HEK293T (cell line): ENCODE data around the gene SLC7A7.

Experiments used
- ARNT ChIP-seq: fragments of 450-650 bp; IDR thresholded peaks from 2 replicates; pipeline ENCODE4 v1.6.1; 2017; ENCODE audit warnings: mild to moderate bottlenecking
- BHLHE40 ChIP-seq: fragments of 450-650 bp; IDR thresholded peaks from 2 replicates; pipeline ENCODE4 v1.6.1; 2016; ENCODE audit warnings: mild to moderate bottlenecking, moderate library complexity, borderline replicate concordance
- CTBP1 ChIP-seq: fragments of 450-650 bp; IDR thresholded peaks from 2 replicates; pipeline ENCODE4 v1.6.1; 2016; ENCODE audit warnings: borderline replicate concordance
- ELF4 ChIP-seq: fragments of 450-650 bp; IDR thresholded peaks from 2 replicates; pipeline ENCODE4 v1.6.1; 2017; ENCODE audit warnings: antibody characterized with exemption
- FOXK2 ChIP-seq: fragments of 450-650 bp; IDR thresholded peaks from 2 replicates; pipeline ENCODE4 v1.6.1; 2016; ENCODE audit warnings: mild to moderate bottlenecking
- HDGF ChIP-seq: fragments of 450-650 bp; IDR thresholded peaks from 2 replicates; pipeline ENCODE4 v1.6.1; 2017; ENCODE audit warnings: antibody characterized with exemption, borderline replicate concordance
- L3MBTL2 ChIP-seq: fragments of 450-650 bp; conservative IDR thresholded peaks from 2 replicates; pipeline ENCODE4 v1.6.1; 2016; ENCODE audit warnings: mild to moderate bottlenecking
- SP1 ChIP-seq: fragments of 450-650 bp; IDR thresholded peaks from 2 replicates; pipeline ENCODE4 v1.6.1; 2017
- SUZ12 ChIP-seq: fragments of 450-650 bp; IDR thresholded peaks from 2 replicates; pipeline ENCODE4 v1.6.1; 2016; ENCODE audit warnings: mild to moderate bottlenecking
- TARDBP ChIP-seq: fragments of 450-650 bp; IDR thresholded peaks from 2 replicates; pipeline ENCODE4 v1.6.1; 2016
- ZNF384 ChIP-seq: fragments of 450-650 bp; IDR thresholded peaks from 2 replicates; pipeline ENCODE4 v1.6.1; 2016
- TF ChIP-seq, protein P1 (sequence below): fragments of 450-650 bp; IDR thresholded peaks from 2 replicates; pipeline ENCODE4 v1.6.1; 2016

DNA sequence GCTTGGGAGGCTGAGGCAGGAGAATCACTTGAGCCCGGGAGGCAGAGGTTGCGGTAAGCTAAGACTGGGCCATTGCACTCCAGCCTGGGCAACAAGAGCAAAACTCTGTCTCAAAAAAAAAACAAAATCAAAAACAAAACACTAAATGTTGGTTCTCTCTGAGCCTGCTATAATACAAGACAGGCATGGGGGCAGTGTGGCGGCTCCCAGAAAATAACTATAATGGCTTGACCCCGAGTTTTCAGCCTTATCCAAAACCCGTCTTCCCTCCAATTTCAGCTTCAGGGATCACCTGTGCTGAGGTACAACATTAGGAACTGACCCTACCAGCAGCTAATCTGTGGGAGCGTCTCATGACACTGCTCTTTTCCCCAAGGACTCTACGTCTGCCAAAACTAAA, 862 bp downstream of the SLC7A7 start:
- TF ChIP-seq ELF4 = no peak
- TF ChIP-seq SUZ12 = no peak
- no peak for TF ChIP-seq ZNF384
- no peak for TF ChIP-seq BHLHE40
- no peak for TF ChIP-seq SP1
- TF ChIP-seq L3MBTL2 = no peak
- TF ChIP-seq ARNT = no peak
- TF ChIP-seq HDGF = no peak
- no peak for TF ChIP-seq FOXK2
- TF ChIP-seq TARDBP = no peak
- TF ChIP-seq, protein P1, sequence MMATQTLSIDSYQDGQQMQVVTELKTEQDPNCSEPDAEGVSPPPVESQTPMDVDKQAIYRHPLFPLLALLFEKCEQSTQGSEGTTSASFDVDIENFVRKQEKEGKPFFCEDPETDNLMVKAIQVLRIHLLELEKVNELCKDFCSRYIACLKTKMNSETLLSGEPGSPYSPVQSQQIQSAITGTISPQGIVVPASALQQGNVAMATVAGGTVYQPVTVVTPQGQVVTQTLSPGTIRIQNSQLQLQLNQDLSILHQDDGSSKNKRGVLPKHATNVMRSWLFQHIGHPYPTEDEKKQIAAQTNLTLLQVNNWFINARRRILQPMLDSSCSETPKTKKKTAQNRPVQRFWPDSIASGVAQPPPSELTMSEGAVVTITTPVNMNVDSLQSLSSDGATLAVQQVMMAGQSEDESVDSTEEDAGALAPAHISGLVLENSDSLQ = no peak
- no peak for TF ChIP-seq CTBP1
